ENCODE measurements around the gene ISYNA1. TPM values are rescaled to one million over a fixed set of nuclear protein-coding genes. Genes with fewer than 3 reads are reported as not detected.
A peak's percentile ranks its signal among the peaks of the same experiment; 100 is the strongest.

Gene ISYNA1
- polyA plus RNA-seq, 1 experiment, result 27.0 TPM

GRCh38 chr19:18434411-18435175 lies 3.3 kb downstream of the ISYNA1 start:
- no peak for DNase-seq (ENCODE audit: low read depth)
- POLR2A ChIA-PET, result no interaction called here
- Histone ChIP-seq H3K4me3 (ENCODE audit: low read depth, low read length) (no peak overlapping the region), H3K27me3 (ENCODE audit: control insufficient read depth, insufficient read depth, low read length) (no peaks in the 10 kb centered on the region), H3K36me3 (ENCODE audit: control insufficient read depth, insufficient read depth, low read length) (peaks cover 16% of the 10 kb centered on the region)
- CTCF ChIA-PET, result interaction anchor here (0.9 to 1.3 kb wide), 2 partner anchors 9 to 413 kb away, joined by 3 to 4 read pairs; no protein-coding TSS in a partner anchor
- TF ChIP-seq, protein P1, sequence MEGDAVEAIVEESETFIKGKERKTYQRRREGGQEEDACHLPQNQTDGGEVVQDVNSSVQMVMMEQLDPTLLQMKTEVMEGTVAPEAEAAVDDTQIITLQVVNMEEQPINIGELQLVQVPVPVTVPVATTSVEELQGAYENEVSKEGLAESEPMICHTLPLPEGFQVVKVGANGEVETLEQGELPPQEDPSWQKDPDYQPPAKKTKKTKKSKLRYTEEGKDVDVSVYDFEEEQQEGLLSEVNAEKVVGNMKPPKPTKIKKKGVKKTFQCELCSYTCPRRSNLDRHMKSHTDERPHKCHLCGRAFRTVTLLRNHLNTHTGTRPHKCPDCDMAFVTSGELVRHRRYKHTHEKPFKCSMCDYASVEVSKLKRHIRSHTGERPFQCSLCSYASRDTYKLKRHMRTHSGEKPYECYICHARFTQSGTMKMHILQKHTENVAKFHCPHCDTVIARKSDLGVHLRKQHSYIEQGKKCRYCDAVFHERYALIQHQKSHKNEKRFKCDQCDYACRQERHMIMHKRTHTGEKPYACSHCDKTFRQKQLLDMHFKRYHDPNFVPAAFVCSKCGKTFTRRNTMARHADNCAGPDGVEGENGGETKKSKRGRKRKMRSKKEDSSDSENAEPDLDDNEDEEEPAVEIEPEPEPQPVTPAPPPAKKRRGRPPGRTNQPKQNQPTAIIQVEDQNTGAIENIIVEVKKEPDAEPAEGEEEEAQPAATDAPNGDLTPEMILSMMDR (IDR thresholded peaks at IDR 0.05; ENCODE audit: insufficient read depth, low read depth, low read length), result no peak

DNA sequence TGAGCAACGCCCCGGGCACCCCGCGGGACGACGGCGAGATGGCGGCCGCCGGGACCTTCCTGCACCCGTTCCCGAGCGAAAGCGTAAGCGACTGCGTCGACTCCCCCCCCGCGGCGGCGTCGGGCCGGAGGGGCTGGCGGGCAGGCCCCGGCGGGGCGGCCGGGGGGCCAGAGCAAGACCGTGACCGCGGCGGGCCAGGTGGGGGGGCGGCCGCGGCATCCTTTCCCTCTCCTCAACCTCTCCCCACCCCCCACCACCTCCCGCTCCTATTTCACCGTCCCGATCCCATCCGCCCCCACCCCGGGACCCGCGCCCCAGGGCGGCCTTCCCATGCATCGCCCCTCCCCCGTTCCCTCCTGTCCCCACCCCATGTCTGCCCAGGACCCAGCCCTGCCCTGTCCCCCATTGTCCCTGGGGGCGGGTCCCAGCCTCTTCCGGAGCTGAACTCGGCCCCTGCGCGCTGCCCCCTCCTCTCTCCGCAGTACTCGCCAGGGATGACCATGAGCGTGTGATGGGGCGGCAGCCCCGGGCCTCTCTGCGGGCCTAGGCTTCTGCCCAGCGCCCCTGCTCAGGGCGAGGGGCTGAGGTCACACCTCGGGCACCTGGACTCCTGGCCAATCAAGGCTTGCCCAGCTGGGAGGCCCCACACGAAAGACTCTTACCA lies 4.1 kb downstream of the ISYNA1 start:
- CTCF ChIA-PET, result interaction anchor here (1.3 kb wide), 1 partner anchor 413 kb away, joined by 3 read pairs; no protein-coding TSS in a partner anchor
- Histone ChIP-seq H3K36me3 (ENCODE audit: control insufficient read depth, insufficient read depth, low read length) (peaks cover 16% of the 10 kb centered on the region), H3K27me3 (ENCODE audit: control insufficient read depth, insufficient read depth, low read length) (no peaks in the 10 kb centered on the region), H3K4me3 (ENCODE audit: low read depth, low read length) (peak overlapping the region; percentile 32)
- POLR2A ChIA-PET, result no interaction called here
- TF ChIP-seq, protein P1 (IDR thresholded peaks at IDR 0.05; ENCODE audit: insufficient read depth, low read depth, low read length), result no peak
- DNase-seq (ENCODE audit: low read depth), result no peak

DNA sequence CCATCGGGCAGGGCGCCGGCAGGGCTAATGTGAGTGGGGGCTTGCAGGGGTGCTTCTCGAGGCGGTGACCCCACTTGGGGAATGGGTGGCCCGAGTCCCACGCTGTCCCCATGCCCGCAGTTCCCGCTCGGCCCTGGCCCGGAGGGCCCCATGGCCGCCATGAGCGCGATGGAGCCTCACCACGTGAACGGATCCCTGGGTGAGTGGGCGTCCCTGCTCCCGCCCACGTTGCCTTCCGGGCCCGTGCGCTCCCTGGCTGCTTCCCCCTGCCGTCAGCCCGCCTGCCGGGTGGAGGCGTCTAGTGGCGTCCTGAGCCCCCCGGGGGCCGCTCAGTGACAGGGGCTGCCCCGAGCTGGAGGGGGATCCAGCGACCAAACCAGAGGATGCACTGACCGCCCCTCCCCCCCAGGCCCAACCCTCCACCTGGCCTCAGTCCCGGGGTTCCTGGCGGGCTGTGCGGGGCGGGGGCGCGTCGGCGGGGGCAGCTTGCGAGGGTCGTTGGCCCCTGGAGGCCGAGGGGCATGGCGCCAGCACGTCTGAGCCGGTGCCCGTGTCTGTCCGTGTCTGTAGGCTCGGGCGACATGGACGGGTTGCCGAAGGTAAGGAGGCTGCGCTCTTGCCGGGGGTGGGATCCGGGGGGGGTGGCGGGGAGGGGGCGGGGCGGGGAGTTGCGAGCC lies 4.8 kb downstream of the ISYNA1 start:
- peak overlapping the region; percentile 42 for H3K4me3 ChIP-seq (ENCODE audit: low read depth, low read length)
- DNase-seq (ENCODE audit: low read depth), result no peak
- H3K27me3 ChIP-seq (ENCODE audit: control insufficient read depth, insufficient read depth, low read length), result no peaks in the 10 kb centered on the region
- TF ChIP-seq, protein P1 (IDR thresholded peaks at IDR 0.05; ENCODE audit: insufficient read depth, low read depth, low read length), result no peak
- ChIA-PET CTCF (no interaction called here), POLR2A (no interaction called here)
- peaks cover 18% of the 10 kb centered on the region for H3K36me3 ChIP-seq (ENCODE audit: control insufficient read depth, insufficient read depth, low read length)

DNA sequence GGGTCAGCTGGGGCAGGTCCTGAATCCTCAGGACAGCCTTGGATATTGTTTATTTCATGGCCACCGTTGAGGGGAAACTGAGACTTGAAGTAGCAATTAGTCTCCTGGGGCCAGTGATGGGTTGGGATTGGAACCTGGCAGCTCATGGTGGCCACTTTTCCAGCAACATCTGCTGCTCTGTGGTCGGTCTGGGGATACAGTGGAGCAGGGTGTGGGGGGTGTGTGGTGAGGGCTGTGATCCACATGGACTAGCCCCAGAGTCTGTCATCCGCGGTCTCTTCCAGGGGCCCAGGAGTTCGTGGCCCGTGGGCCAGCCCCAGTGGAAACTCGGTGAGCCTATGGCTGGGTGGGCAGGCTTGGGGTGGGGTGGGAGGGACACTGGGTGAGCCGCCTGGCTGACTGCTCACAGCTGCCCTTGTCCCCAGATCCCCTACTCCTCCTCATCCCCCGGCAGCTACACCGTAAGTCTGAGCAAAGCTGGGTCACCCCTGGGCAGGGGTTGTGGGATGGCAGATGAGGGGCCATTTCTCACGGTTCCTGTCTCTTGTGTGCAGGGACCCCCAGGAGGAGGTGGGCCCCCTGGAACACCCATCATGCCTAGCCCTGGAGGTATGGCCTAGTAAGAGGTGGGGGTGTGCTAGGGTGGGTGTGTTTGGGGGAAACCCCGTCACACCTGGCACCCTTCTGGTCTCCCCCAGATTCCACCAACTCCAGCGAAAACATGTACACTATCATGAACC lies 5.5 kb downstream of the ISYNA1 start:
- ChIA-PET CTCF (interaction anchor here (1.0 to 1.4 kb wide), 2 partner anchors 19 to 29 kb away, joined by 4 to 6 read pairs; no protein-coding TSS in a partner anchor), POLR2A (no interaction called here)
- DNase-seq (ENCODE audit: low read depth), result no peak
- Histone ChIP-seq H3K27me3 (ENCODE audit: control insufficient read depth, insufficient read depth, low read length) (no peaks in the 10 kb centered on the region), H3K36me3 (ENCODE audit: control insufficient read depth, insufficient read depth, low read length) (peaks cover 22% of the 10 kb centered on the region), H3K4me3 (ENCODE audit: low read depth, low read length) (no peak overlapping the region)
- TF ChIP-seq, protein P1 (IDR thresholded peaks at IDR 0.05; ENCODE audit: insufficient read depth, low read depth, low read length), result no peak
